ENCODE measurements around the gene HERC2. TPM values are rescaled to one million over a fixed set of nuclear protein-coding genes. Genes with fewer than 3 reads are reported as not detected.

Gene HERC2
- total and polyA plus RNA-seq, 2 of the 13 experiments (the other 11 are each of a cell fraction or from before 2014, with no cell fraction given): 17.6 to 24.8 TPM

DNA sequence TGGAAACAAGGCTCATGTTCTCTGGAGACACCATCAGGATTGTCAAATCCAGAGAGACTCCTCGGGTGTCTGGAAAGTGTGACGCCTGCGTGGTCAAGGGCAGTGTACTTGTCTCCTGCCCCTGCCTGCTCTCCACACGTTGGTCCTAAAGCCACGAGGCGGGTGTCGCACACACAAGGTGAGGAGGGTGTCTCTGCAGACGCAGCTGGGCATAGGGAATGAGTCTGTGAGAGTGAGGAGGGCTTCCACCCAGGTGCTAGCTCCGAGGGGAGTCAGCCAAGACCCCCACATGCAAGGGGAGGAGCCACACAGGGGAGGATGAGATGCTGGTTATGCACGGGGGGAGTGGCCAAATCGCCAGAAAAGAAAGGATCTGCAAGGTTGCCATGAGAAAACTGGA is 194.9 kb downstream of the HERC2 start:
- ChIA-PET POLR2A (no interaction called here), CTCF (ENCODE audit: low intra/inter-chr PET ratio, low total read pairs) (no interaction called here)
- Histone ChIP-seq H3K9ac (ENCODE audit: insufficient read depth, low read depth, low read length) (no peak overlapping the region), H3K79me2 (ENCODE audit: insufficient read depth, low read length) (no peaks in the 10 kb centered on the region), H3K27me3 (ENCODE audit: control insufficient read depth in 1 of 2, insufficient read depth in 2 of 2, low read length in 2 of 2) (no peaks in the 10 kb centered on the region), H3K4me1 (ENCODE audit: insufficient read depth, low read length) (no peaks in the 10 kb centered on the region), H3K4me2 (ENCODE audit: low read depth, low read length) (no peak overlapping the region), H3K4me3 (replicated peaks in 1 of 3; ENCODE audit: insufficient read depth in 1 of 3, low read depth in 2 of 3, low read length in 3 of 3) (no peak overlapping the region), H3K9me3 (ENCODE audit: low read length) (no peaks in the 10 kb centered on the region), H2AFZ (ENCODE audit: low read length) (no peak overlapping the region), H3K27ac (ENCODE audit: extremely low read length, insufficient read depth, low read length) (no peak overlapping the region), H4K20me1 (ENCODE audit: insufficient read depth, low read length) (no peaks in the 10 kb centered on the region; the same call in 1 of the 2 replicates), H3K36me3 (replicated peaks in 1 of 2; ENCODE audit: control insufficient read depth in 1 of 2, insufficient read depth in 2 of 2, low read length in 2 of 2) (peaks cover 16 to 55% of the 10 kb centered on the region in 2 experiments; a peak in 4 of 5 replicates)
- DNase-seq (ENCODE audit: low spot score) (no peak), FAIRE-seq (no peak), ATAC-seq (no peak)
- in situ Hi-C loops (cut with HindIII; ENCODE audit: extremely low pct_ligation_motif_present, low pct_unique_long_range_greater_than_20kb): no loop called here
- intact Hi-C loops (cut with micrococcal nuclease; ENCODE audit: unreplicated experiment): no loop called here
- WGBS (ENCODE audit: low lambda C conversion rate): 85% methylated on average over 8 of the region's 11 CpGs
- TF ChIP-seq ZNF891 (CRISPR knock-in tag; IDR thresholded peaks at IDR 0.05) (no peak), FOXK1 (CRISPR knock-in tag; IDR thresholded peaks at IDR 0.05; ENCODE audit: borderline replicate concordance, low read depth) (no peak), WIZ (CRISPR knock-in tag; IDR thresholded peaks at IDR 0.05) (no peak), ZSCAN20 (CRISPR knock-in tag; IDR thresholded peaks at IDR 0.05; ENCODE audit: borderline replicate concordance) (no peak), HNRNPH1 (optimal IDR thresholded peaks at IDR 0.05; ENCODE audit: low read depth, low read length) (no peak), ZNF124 (CRISPR knock-in tag; IDR thresholded peaks at IDR 0.05) (no peak), NCOA2 (CRISPR knock-in tag; IDR thresholded peaks at IDR 0.05) (no peak), BORCS8-MEF2B (CRISPR knock-in tag; IDR thresholded peaks at IDR 0.05) (no peak), ZNF468 (CRISPR knock-in tag; IDR thresholded peaks at IDR 0.05) (no peak), ZNF333 (CRISPR knock-in tag; IDR thresholded peaks at IDR 0.05; ENCODE audit: borderline replicate concordance) (no peak), ARID2 (CRISPR knock-in tag; IDR thresholded peaks at IDR 0.05; ENCODE audit: borderline replicate concordance) (no peak), ZNF235 (CRISPR knock-in tag; IDR thresholded peaks at IDR 0.05; ENCODE audit: borderline replicate concordance) (no peak)
- TF ChIP-seq, protein P1, sequence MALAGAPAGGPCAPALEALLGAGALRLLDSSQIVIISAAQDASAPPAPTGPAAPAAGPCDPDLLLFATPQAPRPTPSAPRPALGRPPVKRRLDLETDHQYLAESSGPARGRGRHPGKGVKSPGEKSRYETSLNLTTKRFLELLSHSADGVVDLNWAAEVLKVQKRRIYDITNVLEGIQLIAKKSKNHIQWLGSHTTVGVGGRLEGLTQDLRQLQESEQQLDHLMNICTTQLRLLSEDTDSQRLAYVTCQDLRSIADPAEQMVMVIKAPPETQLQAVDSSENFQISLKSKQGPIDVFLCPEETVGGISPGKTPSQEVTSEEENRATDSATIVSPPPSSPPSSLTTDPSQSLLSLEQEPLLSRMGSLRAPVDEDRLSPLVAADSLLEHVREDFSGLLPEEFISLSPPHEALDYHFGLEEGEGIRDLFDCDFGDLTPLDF (CRISPR knock-in tag; IDR thresholded peaks at IDR 0.05): no peak
- TF ChIP-seq, protein P2, sequence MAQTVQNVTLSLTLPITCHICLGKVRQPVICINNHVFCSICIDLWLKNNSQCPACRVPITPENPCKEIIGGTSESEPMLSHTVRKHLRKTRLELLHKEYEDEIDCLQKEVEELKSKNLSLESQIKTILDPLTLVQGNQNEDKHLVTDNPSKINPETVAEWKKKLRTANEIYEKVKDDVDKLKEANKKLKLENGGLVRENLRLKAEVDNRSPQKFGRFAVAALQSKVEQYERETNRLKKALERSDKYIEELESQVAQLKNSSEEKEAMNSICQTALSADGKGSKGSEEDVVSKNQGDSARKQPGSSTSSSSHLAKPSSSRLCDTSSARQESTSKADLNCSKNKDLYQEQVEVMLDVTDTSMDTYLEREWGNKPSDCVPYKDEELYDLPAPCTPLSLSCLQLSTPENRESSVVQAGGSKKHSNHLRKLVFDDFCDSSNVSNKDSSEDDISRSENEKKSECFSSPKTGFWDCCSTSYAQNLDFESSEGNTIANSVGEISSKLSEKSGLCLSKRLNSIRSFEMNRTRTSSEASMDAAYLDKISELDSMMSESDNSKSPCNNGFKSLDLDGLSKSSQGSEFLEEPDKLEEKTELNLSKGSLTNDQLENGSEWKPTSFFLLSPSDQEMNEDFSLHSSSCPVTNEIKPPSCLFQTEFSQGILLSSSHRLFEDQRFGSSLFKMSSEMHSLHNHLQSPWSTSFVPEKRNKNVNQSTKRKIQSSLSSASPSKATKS (CRISPR knock-in tag; IDR thresholded peaks at IDR 0.05): no peak
- TF ChIP-seq, protein P3, sequence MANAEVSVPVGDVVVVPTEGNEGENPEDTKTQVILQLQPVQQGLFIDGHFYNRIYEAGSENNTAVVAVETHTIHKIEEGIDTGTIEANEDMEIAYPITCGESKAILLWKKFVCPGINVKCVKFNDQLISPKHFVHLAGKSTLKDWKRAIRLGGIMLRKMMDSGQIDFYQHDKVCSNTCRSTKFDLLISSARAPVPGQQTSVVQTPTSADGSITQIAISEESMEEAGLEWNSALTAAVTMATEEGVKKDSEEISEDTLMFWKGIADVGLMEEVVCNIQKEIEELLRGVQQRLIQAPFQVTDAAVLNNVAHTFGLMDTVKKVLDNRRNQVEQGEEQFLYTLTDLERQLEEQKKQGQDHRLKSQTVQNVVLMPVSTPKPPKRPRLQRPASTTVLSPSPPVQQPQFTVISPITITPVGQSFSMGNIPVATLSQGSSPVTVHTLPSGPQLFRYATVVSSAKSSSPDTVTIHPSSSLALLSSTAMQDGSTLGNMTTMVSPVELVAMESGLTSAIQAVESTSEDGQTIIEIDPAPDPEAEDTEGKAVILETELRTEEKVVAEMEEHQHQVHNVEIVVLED (CRISPR knock-in tag; IDR thresholded peaks at IDR 0.05; ENCODE audit: borderline replicate concordance): no peak
- no TSS peak for BruUV-seq (replicated peaks)

All from HepG2 (cell line).